ENCODE results near the gene RHOH.
"Not testable (repeated sequence)": the region's sequence is repeated elsewhere in the genome, so short reads cannot be mapped to it uniquely, and the experiment has no call there.

RHOH gene

GRCh38 chr4:40196724-40197281, at the start of gene RHOH:
Gene RHOH, plus strand, starts transcription at chr4:40197031. Its CDS starts 46,356 bp downstream, at chr4:40243387.
- DNase-seq (ENCODE audit: low read depth), result no peak

- not testable (repeated sequence) for DNase-seq (ENCODE audit: low read depth)
These were observed 49.3 kb upstream of the RHOH start for GRCh38 chr4:40147490-40147889.

GRCh38 chr4:40149960-40150385, 46.9 kb upstream of the RHOH start:
- peak; percentile 63 for DNase-seq (ENCODE audit: low read depth)

GRCh38 chr4:40150932-40151331, 45.9 kb upstream of the RHOH start:
- DNase-seq (ENCODE audit: low read depth), result no peak

GRCh38 chr4:40152637-40153036, 44.2 kb upstream of the RHOH start:
- DNase-seq (ENCODE audit: low read depth), result no peak

GRCh38 chr4:40157436-40157835, 39.4 kb upstream of the RHOH start:
- DNase-seq (ENCODE audit: low read depth), result no peak

- DNase-seq (ENCODE audit: low read depth), result no peak
These were observed 36.6 kb upstream of the RHOH start for GRCh38 chr4:40160258-40160657.

- DNase-seq (ENCODE audit: low read depth), result peak; percentile 32
These were observed 32.4 kb upstream of the RHOH start for GRCh38 chr4:40164459-40164858.

GRCh38 chr4:40165916-40166315, 30.9 kb upstream of the RHOH start:
- DNase-seq (ENCODE audit: low read depth), result no peak

- DNase-seq (ENCODE audit: low read depth), result no peak
These were observed 28.8 kb upstream of the RHOH start for GRCh38 chr4:40168070-40168469.

GRCh38 chr4:40170588-40170987, 26.2 kb upstream of the RHOH start:
- DNase-seq (ENCODE audit: low read depth), result no peak

GRCh38 chr4:40173470-40173875, 23.4 kb upstream of the RHOH start:
- no peak for DNase-seq (ENCODE audit: low read depth)

GRCh38 chr4:40176602-40177001, 20.2 kb upstream of the RHOH start:
- no peak for DNase-seq (ENCODE audit: low read depth)

GRCh38 chr4:40177591-40177990, 19.2 kb upstream of the RHOH start:
- DNase-seq (ENCODE audit: low read depth), result no peak

GRCh38 chr4:40178672-40179071, 18.2 kb upstream of the RHOH start:
- no peak for DNase-seq (ENCODE audit: low read depth)

GRCh38 chr4:40179360-40179759, 17.5 kb upstream of the RHOH start:
- no peak for DNase-seq (ENCODE audit: low read depth)

GRCh38 chr4:40180356-40180755, 16.5 kb upstream of the RHOH start:
- peak; percentile 92 for DNase-seq (ENCODE audit: low read depth)

- DNase-seq (ENCODE audit: low read depth), result no peak
These were observed 14.8 kb upstream of the RHOH start for GRCh38 chr4:40182001-40182400.

- DNase-seq (ENCODE audit: low read depth), result no peak
These were observed 13.9 kb upstream of the RHOH start for GRCh38 chr4:40182954-40183353.

- peak; percentile 68 for DNase-seq (ENCODE audit: low read depth)
These were observed 13.0 kb upstream of the RHOH start for GRCh38 chr4:40183615-40184411.

GRCh38 chr4:40185830-40186664, 10.8 kb upstream of the RHOH start:
- peak; percentile 21 for DNase-seq (ENCODE audit: low read depth)

- DNase-seq (ENCODE audit: low read depth), result no peak
These were observed 10.2 kb upstream of the RHOH start for GRCh38 chr4:40186665-40187014.

GRCh38 chr4:40187386-40187906, 9.4 kb upstream of the RHOH start:
- DNase-seq (ENCODE audit: low read depth), result no peak
